HG03565 (cell line): ENCODE measurements around the gene NTHL1.

Experiments used
- ATAC-seq: cut with Tn5 transposase; IDR thresholded peaks from one replicate; pipeline ENCODE4 v1.9.1; 2021; ENCODE audit warnings: mild to moderate bottlenecking, moderate library complexity; ENCODE audit not compliant: unreplicated experiment

NTHL1 gene

DNA sequence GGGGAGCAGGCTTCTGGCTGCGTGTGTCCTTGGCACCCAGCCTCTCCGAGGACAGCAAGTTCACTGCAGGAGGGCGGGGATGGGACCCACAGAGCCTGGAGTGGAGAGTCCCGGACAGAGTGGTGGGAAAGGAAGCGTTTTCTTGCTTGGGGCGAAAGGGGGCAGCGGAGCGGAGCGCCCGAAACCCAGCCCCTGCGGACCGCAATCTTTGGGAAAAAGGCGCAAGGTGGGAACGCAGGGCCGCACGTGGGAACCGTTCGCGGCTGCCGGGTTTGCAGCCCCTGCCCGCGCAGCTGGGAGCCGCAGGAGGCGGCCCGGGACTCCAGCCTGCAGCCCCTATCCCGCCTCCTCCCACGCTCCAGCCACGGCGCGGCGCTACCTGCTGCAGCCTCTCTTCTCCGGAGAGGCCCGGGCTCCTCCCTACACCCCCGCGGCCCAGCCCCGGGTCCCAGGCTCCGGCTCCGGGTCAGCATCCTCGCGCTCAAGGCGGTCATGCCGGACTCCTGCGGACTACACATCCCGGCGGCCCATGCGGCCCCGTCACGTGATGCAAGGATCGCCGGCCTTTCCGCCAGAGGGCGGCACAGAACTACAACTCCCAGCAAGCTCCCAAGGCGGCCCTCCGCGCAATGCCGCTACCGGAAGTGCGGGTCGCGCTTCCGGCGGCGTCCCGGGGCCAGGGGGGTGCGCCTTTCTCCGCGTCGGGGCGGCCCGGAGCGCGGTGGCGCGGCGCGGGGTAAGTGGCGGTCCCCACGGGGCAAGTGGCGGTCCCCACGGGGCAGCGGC lies at the start of gene NTHL1, which contains the start of gene TSC2:
NTHL1 (minus strand) TSS at position 505 of the 786 bp plus-strand sequence; CDS start at position 494, 11 bp downstream.
TSC2 (plus strand) TSS at position 656 of the 786 bp plus-strand sequence. CDS start 631 bp downstream, outside the sequence.
- ATAC-seq: peak; percentile 88

DNA sequence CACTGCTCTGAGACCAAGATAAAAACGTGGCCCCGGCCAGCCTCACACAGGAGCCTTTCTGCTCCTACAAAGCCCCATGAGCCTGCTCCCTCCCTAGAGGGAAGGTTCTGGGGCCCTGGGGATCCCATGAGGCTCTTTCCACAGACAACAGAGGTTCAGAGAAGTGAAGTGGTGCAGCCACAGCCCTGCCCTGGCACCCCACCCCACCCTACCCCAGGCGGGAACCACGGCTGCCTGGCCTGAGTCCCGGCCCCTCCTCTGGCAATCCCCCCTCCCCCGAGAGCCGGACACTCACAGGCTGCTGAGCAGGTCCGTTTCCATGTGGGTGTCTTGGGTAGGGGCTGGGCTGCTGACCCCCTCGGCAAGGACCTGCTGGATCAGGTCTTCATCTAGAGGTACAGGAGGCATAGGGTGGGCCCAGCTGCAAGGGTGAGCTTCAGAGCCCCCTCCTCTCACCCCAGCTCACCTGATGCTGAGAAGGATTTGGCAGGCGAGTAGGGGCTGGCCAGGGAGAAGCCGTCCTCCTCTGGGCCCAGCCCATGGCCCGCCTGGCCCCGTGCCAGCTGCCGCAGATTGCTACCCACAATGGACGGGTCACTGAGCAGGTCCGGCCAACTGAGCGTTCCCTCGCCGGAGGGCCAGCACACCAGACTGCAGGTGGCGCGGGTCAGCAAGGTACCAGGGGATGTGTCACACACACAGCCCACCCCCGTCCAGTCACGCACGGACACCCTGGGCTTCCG lies 49.4 kb upstream of the NTHL1 start:
- no peak for ATAC-seq

DNA sequence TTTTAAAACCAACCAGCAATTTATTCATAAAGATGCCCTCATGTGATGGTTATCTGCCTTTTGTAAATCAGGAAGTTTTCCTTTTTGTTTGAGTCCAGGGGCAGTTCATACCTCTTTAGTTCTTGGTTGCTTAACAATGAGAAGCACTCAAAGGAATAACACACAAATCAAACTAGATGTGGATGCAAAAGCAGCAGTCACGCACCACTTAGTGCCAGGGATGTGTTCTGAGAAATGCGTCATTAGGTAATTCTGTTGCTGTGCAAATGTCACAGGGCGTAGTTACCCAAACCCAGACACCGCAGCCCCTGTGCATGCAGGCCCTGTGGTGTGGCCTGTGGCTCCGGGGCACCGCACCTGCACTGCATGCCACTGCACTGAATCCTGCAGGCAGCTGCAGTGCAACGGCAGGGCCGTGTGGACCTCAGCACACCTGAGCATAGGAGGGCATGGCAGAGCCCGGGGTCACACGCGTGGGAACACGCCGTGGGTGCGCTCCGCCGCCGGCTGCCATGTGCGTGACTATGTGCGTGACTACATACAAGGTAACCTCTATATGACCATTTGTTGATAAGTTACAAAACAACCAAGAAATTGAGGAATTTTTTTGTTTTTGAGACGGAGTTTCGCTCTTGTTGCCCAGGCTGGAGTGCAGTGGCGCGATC lies 48.4 kb upstream of the NTHL1 start:
- ATAC-seq: no peak

DNA sequence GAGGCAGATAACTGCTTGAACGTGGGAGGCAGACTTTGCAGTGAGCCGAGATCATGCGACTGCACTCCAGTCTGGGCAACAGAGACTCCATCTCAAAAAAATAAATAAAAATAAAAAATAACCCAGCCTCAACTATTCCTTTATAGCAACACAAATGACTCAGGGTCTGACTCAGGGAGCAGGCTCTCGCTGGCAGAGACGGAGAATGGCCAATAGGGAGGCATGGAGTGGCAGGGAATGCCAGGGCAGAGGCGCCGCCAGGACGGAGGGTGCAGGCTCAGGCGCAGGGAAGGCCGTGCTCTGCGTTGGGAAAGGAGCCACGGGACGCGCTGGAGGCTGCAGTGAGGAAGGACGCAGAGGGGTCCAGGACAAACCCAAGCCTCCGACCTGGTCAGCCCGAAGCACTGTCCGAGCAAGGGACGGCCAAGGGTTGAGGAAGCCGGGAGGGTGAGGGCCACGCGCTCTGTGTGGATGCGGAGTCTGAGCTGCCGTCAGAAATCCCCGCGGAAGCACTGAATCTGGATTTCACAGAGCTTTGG lies 47.8 kb upstream of the NTHL1 start:
- ATAC-seq: no peak

DNA sequence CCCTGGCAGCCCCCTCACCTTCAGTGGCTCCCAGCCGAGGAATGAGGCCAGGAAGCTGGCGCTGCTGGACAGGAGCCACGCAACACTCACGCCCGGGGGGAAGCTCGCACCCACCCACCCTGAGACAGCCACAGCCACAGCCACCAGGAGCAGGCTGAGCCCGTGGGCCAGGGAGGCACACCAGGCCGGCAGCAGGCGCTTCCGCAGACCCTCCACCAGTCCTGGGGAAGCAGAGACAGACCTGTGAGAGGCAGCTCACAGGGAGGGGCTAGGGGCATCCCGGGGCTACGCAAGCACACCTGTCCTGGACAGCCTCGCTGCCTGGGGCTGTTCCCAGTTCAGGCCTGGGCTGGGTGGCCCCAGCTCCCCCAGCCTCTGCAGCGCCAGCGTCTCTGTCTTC lies 46.2 kb upstream of the NTHL1 start:
- no peak for ATAC-seq

DNA sequence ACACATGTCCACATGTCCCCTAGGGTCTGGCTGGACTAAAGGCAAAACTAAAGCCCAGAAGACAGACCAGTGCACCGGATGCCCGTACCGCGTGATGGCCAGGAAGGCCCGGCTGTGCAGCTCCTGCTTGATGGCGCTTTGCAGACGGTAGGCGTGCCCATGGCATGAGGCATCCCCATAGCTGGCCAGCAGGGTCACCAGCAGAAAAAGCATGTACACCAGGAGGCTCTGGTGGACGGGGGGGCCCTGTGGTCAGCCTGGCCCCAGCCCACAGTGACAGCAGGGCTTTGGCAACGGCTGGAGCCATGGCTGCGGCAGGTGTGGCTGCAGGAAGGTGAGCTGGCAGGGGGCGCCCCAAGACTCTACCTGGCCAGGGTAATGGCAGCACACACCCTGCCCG lies 45.2 kb upstream of the NTHL1 start:
- ATAC-seq: no peak

DNA sequence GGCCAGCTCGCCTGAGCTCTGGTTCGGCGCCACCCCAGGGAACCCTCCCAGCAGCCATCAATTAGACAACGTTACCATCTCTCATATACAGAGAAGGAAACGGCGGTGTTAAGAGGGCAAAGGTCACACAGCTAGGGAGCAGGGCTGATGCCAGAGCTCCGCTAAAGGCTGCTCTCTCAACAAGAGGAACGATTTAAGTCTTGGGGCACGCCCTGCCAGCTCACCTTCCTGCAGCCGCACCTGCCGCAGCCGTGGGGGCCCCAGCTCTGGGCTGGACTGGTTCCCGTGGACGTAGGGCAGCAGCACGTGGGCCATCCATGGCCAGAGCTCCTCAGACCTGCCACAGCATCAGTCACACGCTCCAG lies 44.6 kb upstream of the NTHL1 start:
- no peak for ATAC-seq

DNA sequence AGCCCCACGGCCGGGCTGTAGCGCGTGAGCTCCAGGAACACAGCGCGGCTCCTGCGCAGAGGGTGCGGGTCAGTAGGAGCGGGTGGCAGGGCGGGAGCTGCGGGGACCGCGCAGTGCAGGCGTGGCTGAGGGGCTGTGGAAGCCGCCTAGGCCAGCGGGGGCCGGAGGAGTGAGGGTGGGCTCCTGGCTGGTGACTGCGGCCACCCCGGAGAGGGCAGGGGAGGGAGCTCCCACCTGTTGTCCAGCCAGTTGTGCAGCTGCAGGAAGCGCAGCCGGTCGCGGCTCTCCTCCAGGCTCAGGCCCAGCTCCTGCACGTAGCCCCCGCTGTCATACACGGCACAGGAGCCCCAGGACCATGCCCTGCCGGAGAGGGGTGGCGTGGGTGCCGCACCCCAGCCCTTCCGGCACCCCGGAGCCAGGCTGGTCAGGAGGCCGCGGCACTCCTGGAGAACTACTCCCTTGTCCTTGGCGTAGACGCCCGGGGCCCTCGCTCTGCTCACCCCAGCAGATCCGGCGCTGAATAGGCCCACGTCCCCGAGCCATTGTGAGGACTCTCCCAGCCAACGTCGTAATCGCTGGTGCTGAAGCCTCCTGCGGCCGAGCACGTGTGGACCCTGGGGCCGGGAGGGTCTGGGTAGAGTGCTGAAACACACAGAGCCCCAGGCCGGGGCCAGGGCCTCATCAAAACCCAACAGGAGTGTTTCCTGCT lies 44.1 kb upstream of the NTHL1 start:
- ATAC-seq: no peak

DNA sequence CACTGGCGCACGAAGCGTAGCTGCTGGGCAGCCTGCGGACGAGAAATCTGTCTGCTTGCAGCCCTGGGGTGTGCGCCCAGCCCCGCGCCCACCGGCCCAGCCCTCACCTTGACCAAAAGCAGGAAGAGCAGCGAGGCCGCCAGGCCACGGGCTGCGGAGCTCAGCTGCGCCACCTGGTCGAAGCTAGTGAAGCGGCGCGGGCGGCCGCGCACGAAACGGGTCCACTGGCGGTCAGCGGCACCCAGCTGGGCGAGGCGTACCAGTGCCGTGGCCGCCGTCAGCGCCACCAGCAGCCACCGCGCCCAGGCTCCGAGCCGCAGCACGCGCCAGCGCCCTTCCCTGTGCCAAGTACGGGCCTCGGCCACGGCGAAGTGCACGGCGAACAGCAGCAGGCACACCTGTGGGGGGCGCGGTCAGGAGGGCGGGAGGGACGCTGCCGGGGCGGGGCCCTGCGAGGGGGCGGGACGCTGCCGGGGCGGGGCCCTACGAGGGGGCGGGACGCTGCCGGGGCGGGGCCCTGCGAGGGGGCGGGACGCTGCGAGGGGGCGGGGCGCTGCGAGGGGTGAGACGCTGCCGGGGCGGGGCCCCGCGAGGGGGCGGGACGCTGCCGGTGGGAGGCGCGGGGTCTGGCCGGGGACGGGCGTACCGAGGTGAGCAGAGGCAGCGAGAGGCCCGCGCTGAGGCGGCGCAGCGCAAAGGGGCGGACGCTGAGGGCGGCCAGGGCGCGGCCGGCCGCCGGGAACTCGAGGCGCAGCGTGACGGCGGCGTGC lies 43.3 kb upstream of the NTHL1 start:
- no peak for ATAC-seq

DNA sequence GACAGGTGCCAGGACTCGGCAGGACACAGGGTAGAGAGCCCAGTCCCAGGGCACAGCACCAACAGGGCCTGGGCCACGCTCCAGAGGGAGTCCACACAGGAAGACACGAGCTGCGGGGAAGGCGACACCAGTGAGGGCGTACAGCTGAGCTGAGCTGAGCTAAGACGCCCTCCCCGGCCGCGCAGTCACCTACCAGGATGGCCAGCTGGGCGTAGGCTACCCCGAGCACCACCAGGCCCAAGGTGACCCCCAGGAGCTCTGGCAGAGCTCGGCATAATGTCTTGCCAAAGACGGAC lies 42.8 kb upstream of the NTHL1 start:
- no peak for ATAC-seq

DNA sequence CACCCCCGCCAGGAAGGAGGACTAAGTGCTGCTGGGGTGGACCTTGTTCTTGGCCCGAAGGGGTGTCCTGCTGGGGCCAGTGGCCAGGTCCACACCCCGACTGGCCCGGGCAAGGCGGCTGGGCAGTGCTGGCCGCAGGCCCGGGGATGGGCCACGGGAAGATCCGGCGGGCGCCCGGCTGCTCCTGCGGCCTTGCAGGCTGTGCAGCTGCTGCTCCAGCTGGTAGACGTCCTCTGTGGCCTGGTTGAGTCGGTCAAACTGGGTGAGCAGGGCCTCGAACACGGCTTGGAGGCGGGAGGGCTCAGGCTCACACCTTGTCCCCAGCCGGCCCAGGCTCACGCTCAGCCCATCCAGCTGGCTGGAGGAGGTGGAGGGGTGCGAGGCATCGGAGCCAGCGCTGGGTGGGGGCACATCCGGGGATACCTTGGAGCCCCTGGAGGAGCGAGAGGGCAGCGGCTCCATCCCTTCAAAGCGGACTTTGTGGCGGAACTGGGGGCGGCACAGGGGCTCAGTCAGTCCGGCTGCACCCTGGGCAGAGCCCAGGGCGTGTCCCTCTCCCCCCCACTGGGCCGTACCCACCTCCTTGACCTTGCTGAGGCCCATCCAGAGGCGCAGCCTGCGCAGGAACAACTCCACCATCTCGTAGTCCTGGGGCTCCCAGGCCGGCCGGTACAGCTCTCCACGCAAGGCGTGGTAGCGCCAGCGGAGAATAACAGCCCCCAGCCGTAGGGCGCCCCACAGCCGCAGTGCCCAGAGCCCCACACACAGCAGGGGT lies 42.3 kb upstream of the NTHL1 start:
- no peak for ATAC-seq

DNA sequence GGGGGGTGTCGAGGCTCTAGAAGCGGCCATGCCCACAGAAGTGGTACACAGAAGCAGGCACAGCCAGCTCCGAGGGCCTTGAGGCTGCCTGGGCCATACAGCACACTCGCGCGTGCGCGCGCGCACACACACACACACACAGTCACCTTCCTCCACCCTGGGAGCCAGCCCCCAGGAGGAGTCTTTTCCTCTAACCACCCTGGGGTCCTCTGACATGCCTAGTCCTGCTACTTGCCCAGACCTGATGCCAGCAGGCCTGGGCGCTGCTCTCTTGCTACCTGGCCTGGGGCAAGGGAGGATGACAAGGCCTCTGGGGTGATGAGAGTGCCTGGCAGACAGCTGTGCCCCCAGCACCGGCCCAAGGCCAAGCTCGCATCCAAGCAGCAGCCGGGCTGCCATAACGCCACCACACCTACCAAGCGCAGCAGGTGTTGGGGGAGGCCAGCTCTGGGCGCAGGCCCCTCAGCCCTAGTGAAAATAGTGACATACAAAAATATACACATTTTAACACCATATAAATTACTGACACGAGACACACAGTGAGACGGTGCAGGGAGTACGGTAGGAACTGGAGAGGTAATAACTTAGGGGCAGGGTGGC lies 41.2 kb upstream of the NTHL1 start:
- ATAC-seq: no peak

DNA sequence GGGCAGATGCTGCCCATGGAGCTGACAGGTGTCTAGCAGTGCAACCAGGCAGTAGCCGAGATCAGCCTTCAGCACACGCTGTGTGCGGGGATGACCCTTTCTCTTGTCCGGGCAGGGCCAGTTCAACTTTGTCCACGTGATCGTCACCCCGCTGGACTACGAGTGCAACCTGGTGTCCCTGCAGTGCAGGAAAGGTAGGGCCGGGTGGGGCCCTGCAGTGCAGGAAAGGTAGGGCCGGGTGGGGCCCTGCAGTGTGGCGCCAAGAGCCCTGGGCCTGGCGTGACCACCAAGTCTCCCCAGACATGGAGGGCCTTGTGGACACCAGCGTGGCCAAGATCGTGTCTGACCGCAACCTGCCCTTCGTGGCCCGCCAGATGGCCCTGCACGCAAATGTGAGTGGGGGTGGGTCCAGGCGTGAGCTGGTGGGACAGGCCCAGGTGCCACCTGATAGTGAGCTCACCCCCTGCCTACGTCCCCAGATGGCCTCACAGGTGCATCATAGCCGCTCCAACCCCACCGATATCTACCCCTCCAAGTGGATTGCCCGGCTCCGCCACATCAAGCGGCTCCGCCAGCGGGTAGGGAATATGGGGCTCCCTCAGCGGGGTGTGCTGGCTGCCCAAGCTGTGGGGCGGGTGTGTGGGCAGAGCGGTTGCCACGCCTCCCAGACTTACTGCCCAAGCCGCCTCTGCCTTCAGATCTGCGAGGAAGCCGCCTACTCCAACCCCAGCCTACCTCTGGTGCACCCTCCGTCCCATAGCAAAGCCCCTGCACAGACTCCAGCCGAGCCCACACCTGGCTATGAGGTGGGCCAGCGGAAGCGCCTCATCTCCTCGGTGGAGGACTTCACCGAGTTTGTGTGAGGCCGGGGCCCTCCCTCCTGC lies 40.4 kb upstream of the NTHL1 start:
- ATAC-seq: no peak

DNA sequence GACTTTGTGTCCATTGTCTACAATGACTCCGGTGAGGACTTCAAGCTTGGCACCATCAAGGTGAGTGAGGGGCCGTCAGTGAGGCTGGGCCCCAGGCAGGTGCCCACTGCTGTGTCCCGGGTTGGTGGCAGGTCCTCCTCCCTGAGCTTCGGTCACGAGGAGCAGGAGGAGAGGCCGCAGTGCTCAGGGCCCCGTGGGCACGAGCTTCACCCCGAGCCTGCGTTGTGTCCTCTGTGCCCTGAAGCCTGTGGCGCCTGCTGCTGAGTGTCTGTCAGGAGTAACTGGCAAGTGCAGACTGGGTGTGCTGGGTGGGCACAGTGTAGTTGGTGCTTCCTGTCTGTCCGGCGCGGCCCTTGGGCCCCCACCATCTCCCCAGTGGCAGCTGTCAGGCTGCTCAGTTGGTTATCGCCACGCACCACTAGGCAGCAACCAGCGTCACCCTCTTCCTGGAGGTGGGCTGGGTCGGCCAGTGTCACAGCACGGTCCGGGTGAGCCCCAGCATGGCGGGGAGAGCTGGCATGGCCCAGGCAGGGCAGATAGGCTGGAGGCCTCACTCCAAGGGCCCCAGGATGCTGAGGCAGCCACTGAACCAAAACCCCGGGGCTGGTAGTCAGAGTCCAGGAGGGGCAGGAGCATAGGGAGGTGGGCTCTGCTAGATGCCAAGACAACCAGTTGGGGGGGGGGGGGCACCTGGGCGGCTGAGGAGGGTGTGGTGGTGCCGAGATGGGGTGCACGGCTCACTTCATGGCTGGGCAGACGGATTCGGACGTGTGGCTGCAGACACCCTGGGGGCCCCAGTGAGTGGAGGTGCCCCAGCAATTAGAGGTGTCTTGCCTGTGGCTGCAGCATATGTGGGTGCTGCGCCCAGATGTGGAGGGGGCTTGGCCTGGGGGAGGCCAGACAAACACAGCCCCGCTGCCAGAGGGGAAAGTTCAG lies 39.4 kb upstream of the NTHL1 start:
- ATAC-seq: no peak

DNA sequence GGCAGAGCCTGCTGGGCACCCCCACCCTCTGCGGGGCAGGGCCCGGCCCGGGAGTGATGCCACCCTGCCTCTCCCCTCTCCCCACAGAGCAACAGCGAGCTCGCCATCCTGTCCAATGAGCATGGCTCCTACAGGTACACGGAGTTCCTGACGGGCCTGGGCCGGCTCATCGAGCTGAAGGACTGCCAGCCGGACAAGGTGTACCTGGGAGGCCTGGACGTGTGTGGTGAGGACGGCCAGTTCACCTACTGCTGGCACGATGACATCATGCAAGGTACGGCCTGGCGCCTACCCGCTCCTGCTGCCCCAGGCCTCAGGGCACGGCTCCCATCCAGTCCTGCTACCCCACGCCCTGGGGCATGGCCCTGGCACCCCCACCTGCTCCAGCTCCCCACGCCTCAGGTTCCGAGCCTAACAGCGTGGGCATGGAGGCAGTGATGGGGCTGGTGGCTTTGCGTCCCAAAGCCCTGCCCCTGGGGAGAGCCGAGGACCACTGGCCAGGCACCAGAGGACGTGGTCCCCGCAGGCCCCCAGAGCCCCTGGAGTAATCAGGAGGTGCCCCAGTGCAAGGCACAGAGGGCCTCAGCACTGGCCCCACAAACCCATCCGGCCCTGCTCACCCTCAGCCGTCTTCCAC lies 38.6 kb upstream of the NTHL1 start:
- no peak for ATAC-seq

DNA sequence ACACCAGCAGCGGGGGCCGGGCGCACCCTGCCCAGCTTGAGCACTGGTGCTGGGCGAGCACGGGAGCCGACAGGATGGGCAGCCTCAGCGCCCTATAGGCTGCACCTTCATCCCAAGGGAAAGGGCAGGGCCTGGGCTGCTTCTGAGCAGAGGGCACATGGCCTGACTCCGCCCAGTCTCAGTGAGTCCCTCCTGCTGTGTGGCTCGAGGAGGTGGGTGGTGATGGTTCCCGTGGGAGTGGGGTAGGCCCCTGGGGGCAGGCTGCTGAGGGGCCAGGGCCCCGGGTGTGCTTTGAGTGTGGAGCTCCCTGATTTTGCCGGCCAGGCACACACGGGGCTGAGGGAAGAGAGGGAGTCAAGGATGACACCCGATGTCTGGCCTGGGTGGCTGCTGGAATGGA lies 38.0 kb upstream of the NTHL1 start:
- no peak for ATAC-seq
